RWPE2 (cell line): Measurements from ENCODE around the gene SH3BP4.
A peak's percentile ranks its signal among the peaks of the same experiment; 100 is the strongest.

Source experiments
- ATAC-seq: fragments of 200-7000 bp; cut with Tn5 transposase; 3 replicates; pipeline ENCODE4 v1.9.1; 2021; ENCODE audit warnings: low read depth
- DNase-seq: peaks from one replicate; pipeline ENCODE4 v3.0.0-alpha.2; 2020; ENCODE audit warnings: low spot score
- H3K27ac ChIP-seq: fragments of 450-650 bp; 2 replicates; pipeline ENCODE4 v1.5.1; 2017; ENCODE audit warnings: mild to moderate bottlenecking; ENCODE audit not compliant: poor library complexity, severe bottlenecking
- H3K27me3 ChIP-seq: fragments of 250-450 bp; sonication (Bioruptor Pico); 2 replicates; pipeline ENCODE4 v1.5.1; 2021; ENCODE audit warnings: mild to moderate bottlenecking, moderate library complexity; ENCODE audit not compliant: insufficient read depth, poor library complexity, severe bottlenecking
- H3K36me3 ChIP-seq: fragments of 250-450 bp; sonication (Bioruptor Pico); 2 replicates; pipeline ENCODE4 v1.5.1; 2020; ENCODE audit warnings: low read depth, mild to moderate bottlenecking, moderate library complexity
- H3K4me1 ChIP-seq: fragments of 250-450 bp; sonication (Bioruptor Pico); 2 replicates; pipeline ENCODE4 v1.5.1; 2021; ENCODE audit warnings: mild to moderate bottlenecking, moderate library complexity; ENCODE audit not compliant: insufficient read depth, poor library complexity, severe bottlenecking
- H3K4me3 ChIP-seq: fragments of 250-450 bp; sonication (Bioruptor Pico); 2 replicates; pipeline ENCODE4 v1.5.1; 2021; ENCODE audit warnings: mild to moderate bottlenecking, moderate library complexity; ENCODE audit not compliant: severe bottlenecking
- H3K9me3 ChIP-seq: fragments of 250-450 bp; sonication (Bioruptor Pico); 2 replicates; pipeline ENCODE4 v1.5.1; 2021; ENCODE audit warnings: mild to moderate bottlenecking, moderate library complexity; ENCODE audit not compliant: severe bottlenecking
- CTCF ChIP-seq: fragments of 450-650 bp; IDR thresholded peaks from one replicate; pipeline ENCODE4 v1.5.1; 2017; ENCODE audit warnings: mild to moderate bottlenecking, moderate library complexity; ENCODE audit not compliant: poor library complexity, severe bottlenecking

SH3BP4 gene

GRCh38 chr2:235068701-235069100, 116.9 kb downstream of the SH3BP4 start:
- no peak for DNase-seq

GRCh38 chr2:235070063-235070706, 118.4 kb downstream of the SH3BP4 start:
- DNase-seq (no peak), ATAC-seq (peak; percentile 93)
- Histone ChIP-seq H3K9me3 (no peaks in the 10 kb centered on the region), H3K27ac (no peak overlapping the region), H3K27me3 (no peaks in the 10 kb centered on the region), H3K36me3 (no peaks in the 10 kb centered on the region), H3K4me1 (peaks cover 9% of the 10 kb centered on the region), H3K4me3 (no peak overlapping the region)
- no peak for TF ChIP-seq CTCF

More at GRCh38 chr2:235068701-235069100, 116.9 kb downstream of the SH3BP4 start:
- TF ChIP-seq CTCF: no peak
- H3K36me3 ChIP-seq: no peaks in the 10 kb centered on the region
- no peak overlapping the region for H3K4me3 ChIP-seq
- ATAC-seq: no peak
- H3K27ac ChIP-seq: no peak overlapping the region
- peaks cover 9% of the 10 kb centered on the region for H3K4me1 ChIP-seq
- H3K9me3 ChIP-seq: no peaks in the 10 kb centered on the region
- no peaks in the 10 kb centered on the region for H3K27me3 ChIP-seq

GRCh38 chr2:235073868-235074413, 122.1 kb downstream of the SH3BP4 start:
- no peak overlapping the region for H3K4me3 ChIP-seq
- no peak for TF ChIP-seq CTCF
- H3K9me3 ChIP-seq: no peaks in the 10 kb centered on the region
- H3K27ac ChIP-seq: no peak overlapping the region
- no peaks in the 10 kb centered on the region for H3K27me3 ChIP-seq
- H3K4me1 ChIP-seq: peaks cover 9% of the 10 kb centered on the region
- no peaks in the 10 kb centered on the region for H3K36me3 ChIP-seq
- ATAC-seq (no peak), DNase-seq (no peak)

GRCh38 chr2:235077046-235077445, 125.2 kb downstream of the SH3BP4 start:
- H3K27me3 ChIP-seq: no peaks in the 10 kb centered on the region
- no peak for TF ChIP-seq CTCF
- H3K4me1 ChIP-seq: no peaks in the 10 kb centered on the region
- ATAC-seq (no peak), DNase-seq (no peak)
- no peaks in the 10 kb centered on the region for H3K36me3 ChIP-seq
- H3K27ac ChIP-seq: no peak overlapping the region
- H3K9me3 ChIP-seq: no peaks in the 10 kb centered on the region
- H3K4me3 ChIP-seq: no peak overlapping the region

- no peak for TF ChIP-seq CTCF
- no peaks in the 10 kb centered on the region for H3K36me3 ChIP-seq
- no peak for ATAC-seq
These were observed 126.4 kb downstream of the SH3BP4 start for GRCh38 chr2:235078182-235078581.

More at GRCh38 chr2:235078182-235078581, 126.4 kb downstream of the SH3BP4 start:
- Histone ChIP-seq H3K27me3 (no peaks in the 10 kb centered on the region), H3K9me3 (no peaks in the 10 kb centered on the region), H3K27ac (no peak overlapping the region), H3K4me3 (no peak overlapping the region), H3K4me1 (no peaks in the 10 kb centered on the region)
- no peak for DNase-seq
